GM21619 (cell line): ENCODE results near the gene CLDN4.
"Not testable (repeated sequence)": the region's sequence is repeated elsewhere in the genome, so short reads cannot be mapped to it uniquely, and the experiment has no call there.

Experiments
- ATAC-seq: cut with Tn5 transposase; IDR thresholded peaks from one replicate; pipeline ENCODE4 v1.9.1; 2021; ENCODE audit not compliant: unreplicated experiment

CLDN4 gene

DNA sequence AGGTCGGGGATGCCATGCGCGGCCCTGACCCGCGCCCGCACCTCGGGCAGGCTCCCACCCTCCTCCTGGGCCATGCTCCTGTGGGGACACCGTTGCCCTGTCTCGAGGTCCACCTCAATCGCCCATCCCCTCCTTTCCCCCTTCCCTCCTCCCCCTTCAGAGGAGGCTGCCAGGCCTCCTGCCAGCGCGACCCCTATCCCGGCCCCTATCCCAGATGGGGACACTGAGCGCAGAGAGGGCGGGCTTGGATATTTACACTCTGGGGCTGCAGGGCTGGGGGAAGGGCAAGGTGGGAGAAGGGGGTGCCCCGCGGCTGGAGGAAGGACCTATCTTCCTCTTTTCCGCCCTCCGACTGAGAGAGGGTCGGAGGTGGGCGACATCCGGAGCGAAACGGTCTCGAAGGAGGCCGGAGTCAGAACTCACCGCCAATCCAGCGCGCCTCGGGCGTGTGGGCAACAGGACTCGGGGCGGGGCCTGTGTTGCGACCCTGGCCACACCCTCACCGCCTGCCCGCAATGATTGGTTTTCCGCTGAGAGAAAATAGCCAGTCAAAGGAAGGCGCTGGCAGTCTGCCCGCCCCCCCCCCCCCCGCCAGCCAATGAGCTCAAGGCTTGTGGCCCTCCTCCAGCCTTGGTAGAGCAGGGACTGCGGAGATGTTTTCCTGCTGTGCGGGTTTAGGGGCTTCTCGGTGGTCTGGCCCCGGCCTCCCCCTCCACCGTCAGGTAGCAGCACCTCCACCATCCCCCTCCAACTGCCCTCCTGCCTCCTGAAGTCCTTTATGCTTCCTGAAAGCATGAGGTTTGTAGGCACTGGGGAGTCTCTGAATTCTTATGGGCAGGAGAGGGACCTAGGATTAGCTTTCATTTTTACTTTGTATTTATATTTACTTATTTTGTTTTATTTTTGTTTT lies 11.5 kb downstream of the CLDN4 start, which contains the start of gene METTL27:
TSS of gene METTL27 (minus strand) at position 450 of the 910 bp plus-strand sequence. CDS start at position 74, 376 bp downstream.
- ATAC-seq = peak; percentile 93

GRCh38 chr7:73844131-73844547 lies 13.3 kb downstream of the CLDN4 start:
- no peak for ATAC-seq

- ATAC-seq = no peak
These were observed 14.2 kb downstream of the CLDN4 start for GRCh38 chr7:73844848-73845460.

- not testable (repeated sequence) for ATAC-seq
These were observed 15.0 kb downstream of the CLDN4 start for GRCh38 chr7:73845701-73846195.

DNA sequence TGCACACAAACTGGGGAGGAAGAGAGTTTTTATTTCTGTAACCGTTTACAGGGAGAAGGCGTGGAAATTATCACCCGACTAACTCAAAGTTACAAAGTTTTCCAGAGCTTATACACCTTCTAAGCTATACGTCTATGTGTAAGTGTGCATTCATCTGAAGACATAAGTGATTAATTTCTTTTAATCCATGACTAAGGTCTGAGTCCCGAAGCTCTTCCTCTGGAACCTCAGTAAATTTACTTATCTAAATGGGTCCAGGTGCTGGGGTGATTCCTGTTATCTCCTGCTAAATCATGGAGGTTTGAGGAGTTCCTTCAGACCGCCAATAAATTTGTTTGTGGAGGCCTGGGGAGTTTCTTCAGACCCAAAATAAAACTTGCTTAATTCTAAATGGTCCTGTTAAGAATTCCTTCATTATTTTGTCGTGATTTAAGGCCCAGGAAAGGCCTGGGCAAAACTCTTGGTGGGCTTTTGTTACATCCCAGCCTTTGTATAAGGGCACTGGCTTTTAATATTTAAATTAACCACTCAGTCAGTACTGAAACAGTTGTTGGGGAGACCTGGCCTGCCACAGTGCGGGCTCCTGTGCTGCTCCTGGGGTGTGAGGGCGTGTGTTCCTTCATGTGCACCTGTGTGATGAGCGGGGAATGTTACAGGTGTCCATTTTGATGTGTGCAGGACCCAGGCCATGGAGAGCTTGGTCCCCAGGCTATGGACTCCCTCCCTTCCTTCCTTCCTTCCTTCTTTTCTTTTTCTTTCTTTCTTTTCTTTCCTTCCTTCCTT lies 17.3 kb downstream of the CLDN4 start:
- ATAC-seq = no peak

DNA sequence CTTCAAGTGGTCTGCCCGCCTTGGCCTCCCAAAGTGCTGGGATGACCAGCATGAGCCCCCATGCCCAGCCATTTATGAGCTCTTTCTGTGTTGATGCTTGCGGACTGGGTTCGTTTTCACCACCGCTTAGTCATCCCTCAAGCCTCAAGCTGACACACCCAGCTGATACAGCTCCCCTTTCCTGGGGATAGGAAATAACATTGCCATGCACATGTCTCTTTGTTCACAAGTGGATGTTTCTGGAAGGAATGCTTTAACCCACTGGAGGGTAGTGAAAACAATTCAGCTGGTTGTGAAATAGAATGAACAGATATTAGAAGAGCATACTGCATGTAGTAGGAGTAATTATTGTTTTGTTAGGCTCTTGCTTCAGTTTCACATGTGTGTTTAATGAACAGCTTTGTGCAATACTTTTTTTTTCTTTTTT lies 20.0 kb downstream of the CLDN4 start:
- ATAC-seq = no peak

GRCh38 chr7:73851410-73852338 lies 20.9 kb downstream of the CLDN4 start:
- peak; percentile 76 for ATAC-seq

DNA sequence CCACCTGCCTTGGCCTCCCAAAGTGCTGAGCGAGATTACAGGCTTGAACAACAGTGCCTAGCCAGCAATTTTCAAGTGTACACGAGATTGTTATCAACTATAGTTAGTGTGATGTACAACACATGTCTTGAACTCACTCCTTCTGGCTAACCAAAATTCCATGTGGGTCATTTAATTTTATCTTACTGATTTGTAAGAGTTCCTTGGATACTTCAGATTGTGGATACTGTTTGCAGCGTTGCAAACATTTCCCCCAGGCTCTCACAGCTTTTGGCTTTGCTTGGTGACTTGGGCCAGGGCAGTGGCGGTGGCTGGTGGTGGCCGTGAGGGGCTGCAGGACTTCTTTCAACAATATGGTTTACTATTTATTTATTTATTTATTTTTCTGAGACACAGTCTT lies 21.7 kb downstream of the CLDN4 start:
- ATAC-seq = no peak

- ATAC-seq = no peak
These were observed 26.1 kb downstream of the CLDN4 start for GRCh38 chr7:73856941-73857340.

DNA sequence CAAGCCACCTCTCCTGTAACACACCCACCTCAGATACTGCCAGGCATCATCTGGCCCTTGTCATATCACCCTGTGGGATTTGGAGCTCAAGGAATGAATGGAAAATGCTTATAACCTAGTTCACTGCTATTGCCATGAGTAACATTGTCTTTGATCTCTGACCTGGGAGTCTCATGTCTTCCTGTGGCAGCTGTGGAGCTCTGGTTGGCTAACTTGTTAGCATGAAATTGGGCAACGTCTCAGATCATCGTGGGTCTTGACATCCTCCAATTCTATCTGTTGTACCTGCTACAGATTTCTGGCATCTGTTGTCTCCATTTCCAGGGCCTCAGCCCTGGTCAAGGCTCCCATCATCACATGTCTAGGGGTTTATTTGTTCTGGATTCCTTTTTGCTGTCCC lies 28.0 kb downstream of the CLDN4 start:
- no peak for ATAC-seq

- ATAC-seq = no peak
These were observed 30.1 kb downstream of the CLDN4 start, which contains the start of gene TMEM270 for GRCh38 chr7:73860859-73861258. TSS of gene TMEM270 (plus strand) at chr7:73861159. CDS start at chr7:73861195, 36 bp downstream.

GRCh38 chr7:73861305-73861704 lies 30.5 kb downstream of the CLDN4 start:
- no peak for ATAC-seq

- no peak for ATAC-seq
These were observed 34.4 kb downstream of the CLDN4 start for GRCh38 chr7:73864981-73865711.

DNA sequence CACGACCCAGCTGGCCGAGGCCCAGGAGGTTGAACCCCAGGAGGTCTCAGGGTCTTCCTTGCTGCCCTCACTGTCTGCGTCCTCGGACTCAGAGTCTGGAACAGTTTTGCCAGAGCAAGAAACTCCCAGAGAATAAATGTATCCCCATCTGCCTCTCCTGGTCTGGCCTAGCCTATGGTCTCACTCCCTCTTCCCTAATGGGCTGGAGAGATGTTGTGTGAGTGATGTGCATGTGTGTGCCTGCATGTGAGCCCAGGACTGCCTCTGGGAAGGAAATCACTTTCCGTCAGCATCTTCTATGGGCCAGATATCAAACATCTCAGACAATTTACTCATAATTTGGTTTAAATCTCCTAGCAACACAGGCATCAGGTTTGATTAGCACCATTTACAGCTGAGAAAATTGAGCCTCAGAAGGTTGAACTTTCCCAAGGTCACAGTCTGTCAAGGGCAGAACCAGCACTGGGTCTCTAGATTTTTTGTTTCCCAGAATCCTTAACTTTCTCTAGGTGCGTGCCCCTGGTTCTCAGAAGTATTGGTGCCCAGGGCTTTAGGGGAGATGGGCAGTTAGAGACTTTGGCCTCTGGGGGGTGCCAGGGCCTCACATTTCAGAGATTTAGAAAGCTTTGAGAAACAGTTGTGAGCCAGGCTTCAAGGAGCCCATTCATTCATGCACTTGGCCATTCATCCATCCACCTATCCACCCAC lies 35.1 kb downstream of the CLDN4 start:
- no peak for ATAC-seq

GRCh38 chr7:73866446-73866767 lies 35.6 kb downstream of the CLDN4 start:
- no peak for ATAC-seq

DNA sequence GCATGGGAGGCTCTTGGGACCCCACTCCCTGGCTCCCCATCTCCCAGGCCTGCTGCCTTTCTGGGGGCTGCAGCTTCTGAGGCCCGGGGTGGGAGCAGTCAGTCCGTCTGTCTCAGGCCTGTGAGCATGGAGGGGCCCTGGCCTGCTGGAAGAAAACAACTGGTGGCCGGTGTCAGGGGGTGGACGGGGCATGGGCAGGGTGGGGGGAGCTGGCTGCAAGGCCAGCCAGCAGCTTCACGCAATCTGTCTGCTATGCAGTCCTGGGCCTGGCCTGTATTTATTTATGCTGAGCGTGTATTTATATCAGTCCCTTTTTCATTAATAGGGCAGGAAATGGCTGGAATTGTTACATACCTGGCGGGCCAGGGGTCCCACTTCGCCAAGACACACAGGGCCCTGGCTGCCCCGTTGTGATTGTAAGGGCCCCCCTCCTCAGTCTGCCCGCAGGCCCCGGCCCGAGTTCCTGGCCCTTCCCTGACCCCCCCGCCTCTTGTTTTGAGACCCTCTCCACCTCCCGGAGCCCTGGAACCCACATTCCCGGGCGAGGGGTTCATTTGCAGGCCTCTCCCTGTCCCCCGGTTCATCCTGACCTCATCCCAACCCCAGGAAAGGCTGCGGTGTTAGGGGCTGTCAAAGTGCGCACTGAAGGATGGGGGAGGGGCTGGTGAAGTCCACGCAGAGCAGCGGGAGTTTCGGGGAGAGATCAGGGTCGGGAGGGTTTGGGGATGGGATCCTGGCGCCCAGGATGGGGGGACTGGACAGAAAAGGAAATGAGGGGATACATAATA lies 38.4 kb downstream of the CLDN4 start:
- ATAC-seq = no peak

- no peak for ATAC-seq
These were observed 39.3 kb downstream of the CLDN4 start for GRCh38 chr7:73870041-73870492.
